VCaP (cell line): ENCODE results near the gene FMN2.
"Not testable (repeated sequence)": the region's sequence is repeated elsewhere in the genome, so short reads cannot be mapped to it uniquely, and the experiment has no call there.

Source experiments
- H3K27ac ChIP-seq: fragments of 450-650 bp; 2 replicates; pipeline ENCODE4 v1.5.1; 2017
- CTCF ChIP-seq: fragments of 450-650 bp; conservative IDR thresholded peaks from 2 replicates; pipeline ENCODE4 v1.5.1; 2017; ENCODE audit warnings: mild to moderate bottlenecking, moderate library complexity

FMN2 gene

GRCh38 chr1:240247899-240248298 is 156.2 kb downstream of the FMN2 start:
- no peak for TF ChIP-seq CTCF
- H3K27ac ChIP-seq, result no peak overlapping the region

- TF ChIP-seq CTCF, result no peak
- no peak overlapping the region for H3K27ac ChIP-seq
Measured at GRCh38 chr1:240254006-240254405, 162.3 kb downstream of the FMN2 start.

- H3K27ac ChIP-seq, result no peak overlapping the region
- TF ChIP-seq CTCF, result no peak
Measured at GRCh38 chr1:240254778-240255291, 163.2 kb downstream of the FMN2 start.

- no peak overlapping the region for H3K27ac ChIP-seq
- no peak for TF ChIP-seq CTCF
Measured at GRCh38 chr1:240255922-240256321, 164.2 kb downstream of the FMN2 start.

GRCh38 chr1:240256836-240257503 is 165.3 kb downstream of the FMN2 start:
- TF ChIP-seq CTCF, result no peak
- no peak overlapping the region for H3K27ac ChIP-seq

GRCh38 chr1:240258910-240259309 is 167.2 kb downstream of the FMN2 start:
- no peak for TF ChIP-seq CTCF
- no peak overlapping the region for H3K27ac ChIP-seq

GRCh38 chr1:240264494-240264893 is 172.8 kb downstream of the FMN2 start:
- H3K27ac ChIP-seq, result not testable (repeated sequence)

- no peak overlapping the region for H3K27ac ChIP-seq
- TF ChIP-seq CTCF, result no peak
Measured at GRCh38 chr1:240271081-240271480, 179.4 kb downstream of the FMN2 start.
